Liver (tissue), 9 donors: Measurements from ENCODE around the gene B3GAT2. TPM values are rescaled to one million over a fixed set of nuclear protein-coding genes. Genes with fewer than 3 reads are reported as not detected.
A peak's percentile ranks its signal among the peaks of the same experiment; 100 is the strongest.

ENCODE experiments used
- DNase-seq: peaks from one replicate; pipeline ENCODE4 v3.0.0-alpha.2; 2017; ENCODE audit warnings: low spot score
- H3K27ac ChIP-seq, 2 donors: one replicate each; pipeline ENCODE4 v1.7.0; 2013; ENCODE audit warnings: inconsistent platforms in 2 of 2, low read length in 2 of 2, control low read depth in 1 of 2, low read depth in 1 of 2, mild to moderate bottlenecking in 1 of 2
- H3K27me3 ChIP-seq, 4 donors: one replicate each; pipeline versions ENCODE4 v1.6.1 to v1.7.0; 2013; ENCODE audit warnings: low read length in 3 of 4, inconsistent platforms in 1 of 4, mild to moderate bottlenecking in 1 of 4, moderate library complexity in 1 of 4; ENCODE audit not compliant: control insufficient read depth in 4 of 4, insufficient read depth in 4 of 4
- H3K36me3 ChIP-seq, 4 donors: one replicate each; pipeline versions ENCODE4 v1.6.1 to v1.7.0; 2013; ENCODE audit warnings: low read length in 3 of 4, mild to moderate bottlenecking in 3 of 4, low read depth in 1 of 4, moderate library complexity in 1 of 4; ENCODE audit not compliant: control insufficient read depth in 4 of 4, insufficient read depth in 3 of 4
- H3K4me1 ChIP-seq, 4 donors: one replicate each; pipeline versions ENCODE4 v1.6.1 to v1.7.0; 2013; ENCODE audit warnings: low read length in 3 of 4, mild to moderate bottlenecking in 3 of 4, moderate library complexity in 1 of 4; ENCODE audit not compliant: control insufficient read depth in 4 of 4, insufficient read depth in 4 of 4
- H3K4me3 ChIP-seq, 3 donors: one replicate each; pipeline versions ENCODE4 v1.6.1 to v1.7.0; 2013; ENCODE audit warnings: low read length in 3 of 3, control low read depth in 1 of 3, low read depth in 1 of 3, mild to moderate bottlenecking in 1 of 3
- H3K9ac ChIP-seq, 2 donors: one replicate each; pipeline ENCODE4 v1.7.0; 2013; ENCODE audit warnings: low read length in 2 of 2, mild to moderate bottlenecking in 2 of 2, moderate library complexity in 2 of 2, control low read depth in 1 of 2, low read depth in 1 of 2
- H3K9me3 ChIP-seq, 4 donors: one replicate each; pipeline versions ENCODE4 v1.6.1 to v1.7.0; 2013; ENCODE audit warnings: low read length in 3 of 4; ENCODE audit not compliant: control insufficient read depth in 4 of 4
- ATF3 ChIP-seq: IDR thresholded peaks from 2 replicates; pipeline ENCODE4 v1.6.1; 2016; ENCODE audit warnings: antibody characterized with exemption
- CTCF ChIP-seq: fragments of 150-350 bp; IDR thresholded peaks from 2 replicates; pipeline ENCODE4 v1.5.1; 2017; ENCODE audit warnings: improper control_type of control experiment, low read depth, low read length; ENCODE audit not compliant: missing input control
- EGR1 ChIP-seq, 2 donors: IDR thresholded peaks; 2 replicates each; pipeline ENCODE4 v1.6.1; 2016 to 2018; ENCODE audit warnings: antibody characterized with exemption in 2 of 2, low read depth in 2 of 2
- FOXA1 ChIP-seq: IDR thresholded peaks from 2 replicates; pipeline ENCODE4 v1.6.1; 2016; ENCODE audit warnings: antibody characterized with exemption
- GABPA ChIP-seq, 2 donors: IDR thresholded peaks in 1 of 2; conservative IDR thresholded peaks in 1 of 2; 2 replicates each; pipeline ENCODE4 v1.6.1; 2016; ENCODE audit warnings: antibody characterized with exemption in 2 of 2, mild to moderate bottlenecking in 1 of 2, moderate library complexity in 1 of 2
- HNF4A ChIP-seq, 2 donors: conservative IDR thresholded peaks; 2 replicates each; pipeline ENCODE4 v1.6.1; 2016; ENCODE audit warnings: antibody characterized with exemption in 2 of 2, mild to moderate bottlenecking in 2 of 2
- HNF4G ChIP-seq: IDR thresholded peaks from 2 replicates; pipeline ENCODE4 v1.6.1; 2016; ENCODE audit warnings: antibody characterized with exemption
- JUND ChIP-seq, 2 donors: IDR thresholded peaks; 2 replicates each; pipeline ENCODE4 v1.6.1; 2016; ENCODE audit warnings: antibody characterized with exemption in 2 of 2
- MAX ChIP-seq: IDR thresholded peaks from 2 replicates; pipeline ENCODE4 v1.6.1; 2016; ENCODE audit warnings: antibody characterized with exemption
- NR2F2 ChIP-seq: IDR thresholded peaks from 2 replicates; pipeline ENCODE4 v1.6.1; 2016; ENCODE audit warnings: antibody characterized with exemption
- RAD21 ChIP-seq, 2 donors: IDR thresholded peaks; 2 replicates each; pipeline ENCODE4 v1.6.1; 2016; ENCODE audit warnings: antibody characterized with exemption in 2 of 2, mild to moderate bottlenecking in 2 of 2
- REST ChIP-seq: IDR thresholded peaks from 2 replicates; pipeline ENCODE4 v1.6.1; 2016; ENCODE audit warnings: antibody characterized with exemption, mild to moderate bottlenecking
- RXRA ChIP-seq, 2 donors: IDR thresholded peaks; 2 replicates each; pipeline ENCODE4 v1.6.1; 2017 to 2018; ENCODE audit warnings: antibody characterized with exemption in 2 of 2, mild to moderate bottlenecking in 1 of 2
- SP1 ChIP-seq: IDR thresholded peaks from 2 replicates; pipeline ENCODE4 v1.6.1; 2018; ENCODE audit warnings: antibody characterized with exemption, mild to moderate bottlenecking
- TAF1 ChIP-seq: conservative IDR thresholded peaks from 2 replicates; pipeline ENCODE4 v1.6.1; 2016; ENCODE audit warnings: antibody characterized with exemption, mild to moderate bottlenecking
- YY1 ChIP-seq: IDR thresholded peaks from 2 replicates; pipeline ENCODE4 v1.6.1; 2016; ENCODE audit warnings: antibody characterized with exemption, mild to moderate bottlenecking
- WGBS: extraction: QIAGEN DNeasy Blood & Tissue Kit; methylation state at CpG from one replicate; pipeline ENCODE4 v1.1.7; 2013; 5-methylcytosine and 5-hydroxymethylcytosine counted together
- polyA plus RNA-seq, 2 donors: library from polyadenylated mRNA; stranded (reverse) in 1 of 2; unstranded in 1 of 2; fragments of 200-250 nt in 1 of 2; fragments of >200 nt in 1 of 2; fragmentation: Nextera tagmentation in 1 of 2; extraction: Ambion mirVana in 1 of 2; gene quantifications; one replicate each; pipeline versions ENCODE4 v1.2.1 to v1.2.3, GENCODE V29; 2013 to 2015
- total RNA-seq, 2 donors: library from RNA; depleted of rRNA; stranded (reverse); fragments of >200 nt; gene quantifications; one replicate each; pipeline ENCODE4 v1.2.3, GENCODE V29; 2014
- donor health status: healthy.
- donor health status: healthy.
- donor health status: healthy.
- donor health status: healthy.
- donor health status: healthy.

Gene B3GAT2
- total and polyA plus RNA-seq, 4 donors = under 0.01 to 0.97 (median 0.36) TPM

- peak overlapping the region in 2 of 3 donors; percentile 54 to 64 for H3K4me3 ChIP-seq
- no peaks in the 10 kb centered on the region for H3K36me3 ChIP-seq
- peaks cover 2 to 6% (median 5%) of the 10 kb centered on the region in 4 donors for H3K27me3 ChIP-seq
- DNase-seq = peak; percentile 85
- H3K9me3 ChIP-seq = no peaks in the 10 kb centered on the region
- H3K27ac ChIP-seq = no peak overlapping the region
- TF ChIP-seq JUND (IDR thresholded peaks at IDR 0.05) = no peak
- TF ChIP-seq YY1 = no peak
- TF ChIP-seq CTCF = peak; percentile 78
- no peak for TF ChIP-seq HNF4G
- no peak for TF ChIP-seq MAX
- TF ChIP-seq NR2F2 = no peak
- TF ChIP-seq HNF4A (conservative IDR thresholded peaks at IDR 0.05) = no peak
- peak; percentile 61 to 79 for TF ChIP-seq RAD21 (IDR thresholded peaks at IDR 0.05)
- TF ChIP-seq ATF3 = no peak
- TF ChIP-seq SP1 = no peak
- no peak for TF ChIP-seq EGR1 (IDR thresholded peaks at IDR 0.05; ENCODE audit: low read depth in 2 of 2)
- TF ChIP-seq RXRA (IDR thresholded peaks at IDR 0.05) = no peak
- no peak for TF ChIP-seq REST
- TF ChIP-seq FOXA1 = no peak
- TF ChIP-seq GABPA (IDR thresholded peaks at IDR 0.05 in 1 of 2, conservative IDR thresholded peaks at IDR 0.05 in 1 of 2) = no peak
- peaks cover 11 to 21% (median 18%) of the 10 kb centered on the region in 4 donors for H3K4me1 ChIP-seq
- 2% methylated on average over 65 of the region's 65 CpGs for WGBS
- H3K9ac ChIP-seq = no peak overlapping the region
Observed at GRCh38 chr6:70955441-70956190, 1.2 kb downstream of the B3GAT2 start.

GRCh38 chr6:70954750-70955149, 2.1 kb downstream of the B3GAT2 start:
- Histone ChIP-seq H3K4me3 (no peak overlapping the region), H3K9ac (no peak overlapping the region), H3K27me3 (peaks cover 2 to 6% (median 5%) of the 10 kb centered on the region in 4 donors), H3K4me1 (peaks cover 11 to 21% (median 18%) of the 10 kb centered on the region in 4 donors), H3K27ac (no peak overlapping the region), H3K9me3 (no peaks in the 10 kb centered on the region), H3K36me3 (no peaks in the 10 kb centered on the region)
- WGBS = 47% methylated on average over 14 of the region's 14 CpGs
- TF ChIP-seq EGR1 (IDR thresholded peaks at IDR 0.05; ENCODE audit: low read depth in 2 of 2) (no peak), FOXA1 (no peak), HNF4G (no peak), GABPA (IDR thresholded peaks at IDR 0.05 in 1 of 2, conservative IDR thresholded peaks at IDR 0.05 in 1 of 2) (no peak), TAF1 (no peak), REST (no peak)
- DNase-seq = no peak
